Neural progenitor cell (in vitro differentiated cells): ENCODE results near the gene YBX2.

Source experiments
- EZH2phosphoT487 ChIP-seq: fragments of 200-600 bp; sonication (generic); IDR thresholded peaks from 2 replicates; pipeline ENCODE4 v1.6.1; 2017; ENCODE audit warnings: antibody characterized with exemption
- TF ChIP-seq, protein P1 (sequence below): fragments of 200-600 bp; sonication (generic); IDR thresholded peaks from 2 replicates; pipeline ENCODE4 v1.5.1; 2017; ENCODE audit warnings: antibody characterized with exemption, mild to moderate bottlenecking

DNA sequence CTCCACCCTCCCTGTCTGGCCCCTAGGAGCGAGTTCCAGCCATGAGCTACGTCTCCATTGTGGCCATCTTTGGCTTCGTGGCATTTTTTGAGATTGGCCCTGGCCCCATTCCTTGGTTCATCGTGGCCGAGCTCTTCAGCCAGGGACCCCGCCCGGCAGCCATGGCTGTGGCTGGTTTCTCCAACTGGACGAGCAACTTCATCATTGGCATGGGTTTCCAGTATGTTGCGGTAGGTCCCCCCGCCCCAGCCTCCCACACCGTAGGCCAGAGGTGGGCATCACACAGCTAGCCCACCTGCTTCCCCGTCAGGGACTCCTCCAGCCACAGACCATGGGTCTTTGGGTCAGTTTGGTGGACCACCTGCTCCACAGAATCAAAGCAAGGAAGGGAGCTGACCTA is 8.8 kb downstream of the YBX2 start:
- TF ChIP-seq, protein P1, sequence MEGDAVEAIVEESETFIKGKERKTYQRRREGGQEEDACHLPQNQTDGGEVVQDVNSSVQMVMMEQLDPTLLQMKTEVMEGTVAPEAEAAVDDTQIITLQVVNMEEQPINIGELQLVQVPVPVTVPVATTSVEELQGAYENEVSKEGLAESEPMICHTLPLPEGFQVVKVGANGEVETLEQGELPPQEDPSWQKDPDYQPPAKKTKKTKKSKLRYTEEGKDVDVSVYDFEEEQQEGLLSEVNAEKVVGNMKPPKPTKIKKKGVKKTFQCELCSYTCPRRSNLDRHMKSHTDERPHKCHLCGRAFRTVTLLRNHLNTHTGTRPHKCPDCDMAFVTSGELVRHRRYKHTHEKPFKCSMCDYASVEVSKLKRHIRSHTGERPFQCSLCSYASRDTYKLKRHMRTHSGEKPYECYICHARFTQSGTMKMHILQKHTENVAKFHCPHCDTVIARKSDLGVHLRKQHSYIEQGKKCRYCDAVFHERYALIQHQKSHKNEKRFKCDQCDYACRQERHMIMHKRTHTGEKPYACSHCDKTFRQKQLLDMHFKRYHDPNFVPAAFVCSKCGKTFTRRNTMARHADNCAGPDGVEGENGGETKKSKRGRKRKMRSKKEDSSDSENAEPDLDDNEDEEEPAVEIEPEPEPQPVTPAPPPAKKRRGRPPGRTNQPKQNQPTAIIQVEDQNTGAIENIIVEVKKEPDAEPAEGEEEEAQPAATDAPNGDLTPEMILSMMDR = no peak
- TF ChIP-seq EZH2phosphoT487 = no peak
